ENCODE results near the gene FLNC. TPM values are rescaled to one million over a fixed set of nuclear protein-coding genes. Genes with fewer than 3 reads are reported as not detected.

Gene FLNC
- total and polyA plus RNA-seq, 2 experiments from 2014 or later, result 46.6 to 60.7 TPM

DNA sequence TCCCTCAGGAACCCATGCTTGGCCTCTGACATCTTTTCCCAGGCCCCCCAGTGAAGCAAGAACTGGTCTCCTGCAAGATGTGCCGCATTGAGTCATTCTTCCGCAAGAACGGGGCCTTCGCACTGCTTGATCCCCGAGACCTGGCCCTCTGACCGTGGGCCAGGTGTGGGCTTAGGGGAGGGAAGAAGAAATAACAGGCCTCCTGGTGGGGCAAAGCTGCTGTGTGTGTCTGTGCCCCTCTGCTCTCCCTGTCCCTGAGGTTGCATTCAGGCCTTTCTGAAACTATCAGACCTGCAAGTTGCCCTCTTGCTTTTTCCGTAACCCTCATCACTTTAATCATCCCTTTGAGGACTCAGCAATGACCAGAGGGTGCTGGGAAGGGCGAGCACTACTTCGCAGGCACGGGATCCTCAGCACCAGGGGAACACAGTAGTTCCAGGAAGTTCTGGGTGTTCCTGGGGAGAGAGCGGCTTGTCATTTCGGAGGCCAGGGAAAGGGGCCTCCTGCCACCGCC, 38.5 kb downstream of the FLNC start:
- Histone ChIP-seq H3K9me2 (replicated peaks; ENCODE audit: insufficient read depth) (no peaks in the 10 kb centered on the region), H3K4me3 (peak overlapping the region; percentile 67), H4K20me1 (ENCODE audit: insufficient read depth, poor library complexity, severe bottlenecking) (peaks cover 51% of the 10 kb centered on the region), H3K27ac (no peak overlapping the region), H3K9me3 (ENCODE audit: low read depth) (no peaks in the 10 kb centered on the region), H3K27me3 (peaks cover 7% of the 10 kb centered on the region), H3K4me1 (ENCODE audit: insufficient read depth) (peaks cover 21% of the 10 kb centered on the region), H3K4me2 (peak overlapping the region; percentile 100), H3K79me2 (peaks cover 27% of the 10 kb centered on the region), H2AFZ (no peak overlapping the region), H3K36me3 (replicated peaks; ENCODE audit: insufficient read depth, low read depth) (no peaks in the 10 kb centered on the region)
- 41% methylated on average over 12 of the region's 13 CpGs for WGBS (ENCODE audit: low lambda C conversion rate, missing lambda C conversion rate)
- peak; percentile 13 for TF ChIP-seq EZH2 (IDR thresholded peaks at IDR 0.05; ENCODE audit: borderline replicate concordance)
- TF ChIP-seq EZH2phosphoT487 (IDR thresholded peaks at IDR 0.05; ENCODE audit: low read depth, severe bottlenecking, unreplicated experiment), result no peak
- no peak for DNase-seq (ENCODE audit: low spot score)

- no peaks in the 10 kb centered on the region for H3K36me3 ChIP-seq (replicated peaks; ENCODE audit: insufficient read depth, low read depth)
- H3K27me3 ChIP-seq, result peaks cover 7% of the 10 kb centered on the region
- H3K4me2 ChIP-seq, result peak overlapping the region; percentile 100
- no peaks in the 10 kb centered on the region for H3K9me2 ChIP-seq (replicated peaks; ENCODE audit: insufficient read depth)
- H3K4me3 ChIP-seq, result peak overlapping the region; percentile 67
- peak; percentile 77 for DNase-seq (ENCODE audit: low spot score)
- H4K20me1 ChIP-seq (ENCODE audit: insufficient read depth, poor library complexity, severe bottlenecking), result peaks cover 44% of the 10 kb centered on the region
- H3K9me3 ChIP-seq (ENCODE audit: low read depth), result no peaks in the 10 kb centered on the region
- 2% methylated on average over 66 of the region's 86 CpGs for WGBS (ENCODE audit: low lambda C conversion rate, missing lambda C conversion rate)
- H3K4me1 ChIP-seq (ENCODE audit: insufficient read depth), result peaks cover 16% of the 10 kb centered on the region
- TF ChIP-seq EZH2 (IDR thresholded peaks at IDR 0.05; ENCODE audit: borderline replicate concordance) (peak; percentile 28), EZH2phosphoT487 (IDR thresholded peaks at IDR 0.05; ENCODE audit: low read depth, severe bottlenecking, unreplicated experiment) (no peak)
- TF ChIP-seq, protein P1, sequence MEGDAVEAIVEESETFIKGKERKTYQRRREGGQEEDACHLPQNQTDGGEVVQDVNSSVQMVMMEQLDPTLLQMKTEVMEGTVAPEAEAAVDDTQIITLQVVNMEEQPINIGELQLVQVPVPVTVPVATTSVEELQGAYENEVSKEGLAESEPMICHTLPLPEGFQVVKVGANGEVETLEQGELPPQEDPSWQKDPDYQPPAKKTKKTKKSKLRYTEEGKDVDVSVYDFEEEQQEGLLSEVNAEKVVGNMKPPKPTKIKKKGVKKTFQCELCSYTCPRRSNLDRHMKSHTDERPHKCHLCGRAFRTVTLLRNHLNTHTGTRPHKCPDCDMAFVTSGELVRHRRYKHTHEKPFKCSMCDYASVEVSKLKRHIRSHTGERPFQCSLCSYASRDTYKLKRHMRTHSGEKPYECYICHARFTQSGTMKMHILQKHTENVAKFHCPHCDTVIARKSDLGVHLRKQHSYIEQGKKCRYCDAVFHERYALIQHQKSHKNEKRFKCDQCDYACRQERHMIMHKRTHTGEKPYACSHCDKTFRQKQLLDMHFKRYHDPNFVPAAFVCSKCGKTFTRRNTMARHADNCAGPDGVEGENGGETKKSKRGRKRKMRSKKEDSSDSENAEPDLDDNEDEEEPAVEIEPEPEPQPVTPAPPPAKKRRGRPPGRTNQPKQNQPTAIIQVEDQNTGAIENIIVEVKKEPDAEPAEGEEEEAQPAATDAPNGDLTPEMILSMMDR (IDR thresholded peaks at IDR 0.05; ENCODE audit: poor library complexity), result no peak
- peaks cover 20% of the 10 kb centered on the region for H3K79me2 ChIP-seq
- peak overlapping the region; percentile 3 for H2AFZ ChIP-seq
- H3K27ac ChIP-seq, result no peak overlapping the region
These were observed 39.1 kb downstream of the FLNC start for GRCh38 chr7:128869138-128869943.

GRCh38 chr7:128869944-128870285, 39.7 kb downstream of the FLNC start:
- Histone ChIP-seq H3K36me3 (replicated peaks; ENCODE audit: insufficient read depth, low read depth) (no peaks in the 10 kb centered on the region), H3K4me3 (peak overlapping the region; percentile 67), H3K27me3 (peaks cover 7% of the 10 kb centered on the region), H2AFZ (peak overlapping the region; percentile 3), H3K4me1 (ENCODE audit: insufficient read depth) (peaks cover 16% of the 10 kb centered on the region), H4K20me1 (ENCODE audit: insufficient read depth, poor library complexity, severe bottlenecking) (peaks cover 39% of the 10 kb centered on the region), H3K4me2 (peak overlapping the region; percentile 100), H3K27ac (no peak overlapping the region), H3K9me3 (ENCODE audit: low read depth) (no peaks in the 10 kb centered on the region), H3K9me2 (replicated peaks; ENCODE audit: insufficient read depth) (no peaks in the 10 kb centered on the region), H3K79me2 (peaks cover 14% of the 10 kb centered on the region)
- no peak for DNase-seq (ENCODE audit: low spot score)
- 3% methylated on average over 18 of the region's 30 CpGs for WGBS (ENCODE audit: low lambda C conversion rate, missing lambda C conversion rate)
- no peak for TF ChIP-seq EZH2phosphoT487 (IDR thresholded peaks at IDR 0.05; ENCODE audit: low read depth, severe bottlenecking, unreplicated experiment)

DNA sequence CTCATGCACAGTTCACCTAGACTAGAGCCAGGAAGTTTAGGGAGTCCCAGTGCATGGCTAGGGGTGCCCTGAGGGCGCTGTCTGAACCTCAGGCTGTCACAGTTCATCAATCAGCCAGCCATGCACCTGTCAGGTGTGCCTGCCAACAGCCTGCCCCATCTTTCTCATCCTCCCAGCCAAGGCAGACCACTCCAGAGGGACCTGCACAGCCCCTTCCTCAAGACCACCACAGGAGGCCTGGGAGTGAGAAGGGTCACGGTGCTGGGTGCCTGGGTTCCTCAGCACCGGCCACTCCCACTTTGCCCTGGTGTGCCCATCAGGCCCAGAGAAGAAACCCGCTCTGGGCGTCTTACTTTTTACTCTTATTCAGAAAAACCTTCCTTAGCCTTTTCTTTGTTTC, 40.8 kb downstream of the FLNC start:
- Histone ChIP-seq H3K9me3 (ENCODE audit: low read depth) (no peaks in the 10 kb centered on the region), H3K27me3 (peaks cover 7% of the 10 kb centered on the region), H3K4me2 (no peak overlapping the region), H3K4me1 (ENCODE audit: insufficient read depth) (peaks cover 16% of the 10 kb centered on the region), H3K9me2 (replicated peaks; ENCODE audit: insufficient read depth) (no peaks in the 10 kb centered on the region), H3K79me2 (peaks cover 6% of the 10 kb centered on the region), H3K36me3 (replicated peaks; ENCODE audit: insufficient read depth, low read depth) (no peaks in the 10 kb centered on the region), H3K4me3 (no peak overlapping the region), H3K27ac (no peak overlapping the region), H2AFZ (no peak overlapping the region), H4K20me1 (ENCODE audit: insufficient read depth, poor library complexity, severe bottlenecking) (peaks cover 27% of the 10 kb centered on the region)
- no peak for DNase-seq (ENCODE audit: low spot score)
- TF ChIP-seq EZH2phosphoT487 (IDR thresholded peaks at IDR 0.05; ENCODE audit: low read depth, severe bottlenecking, unreplicated experiment) (no peak), EZH2 (IDR thresholded peaks at IDR 0.05; ENCODE audit: borderline replicate concordance) (no peak)
- TF ChIP-seq, protein P1 (IDR thresholded peaks at IDR 0.05; ENCODE audit: poor library complexity), result no peak
- WGBS (ENCODE audit: low lambda C conversion rate, missing lambda C conversion rate), result 95% methylated on average over 5 of the region's 5 CpGs

Measured in hepatocyte (in vitro differentiated cells).